Muscle layer of colon (tissue), 2 donors: ENCODE results near the gene SDF4.
"Not testable (repeated sequence)": the region's sequence is repeated elsewhere in the genome, so short reads cannot be mapped to it uniquely, and the experiment has no call there.

Experiments
- H3K27ac ChIP-seq: one replicate; pipeline ENCODE4 v1.7.0; 2013; ENCODE audit warnings: low read depth, mild to moderate bottlenecking, low read length, moderate library complexity
- H3K27me3 ChIP-seq, 2 donors: one replicate each; pipeline ENCODE4 v1.7.0; 2013; ENCODE audit warnings: low read length in 2 of 2, mild to moderate bottlenecking in 2 of 2; ENCODE audit not compliant: insufficient read depth in 2 of 2, control insufficient read depth in 1 of 2
- H3K36me3 ChIP-seq: one replicate; pipeline ENCODE4 v1.7.0; 2013; ENCODE audit warnings: mild to moderate bottlenecking, low read length; ENCODE audit not compliant: insufficient read depth
- H3K4me1 ChIP-seq: one replicate; pipeline ENCODE4 v1.7.0; 2013; ENCODE audit warnings: mild to moderate bottlenecking, low read length; ENCODE audit not compliant: insufficient read depth
- H3K4me3 ChIP-seq, 2 donors: one replicate each; pipeline ENCODE4 v1.7.0; 2013; ENCODE audit warnings: low read length in 2 of 2, low read depth in 1 of 2, mild to moderate bottlenecking in 1 of 2, moderate library complexity in 1 of 2
- H3K9ac ChIP-seq: one replicate; pipeline ENCODE4 v1.7.0; 2013; ENCODE audit warnings: low read length
- H3K9me3 ChIP-seq: one replicate; pipeline ENCODE4 v1.7.0; 2013; ENCODE audit warnings: mild to moderate bottlenecking, low read length
- donor health status: abdominal sarcoma.
- donor health status: Adenocarcinoma of cecum.

The SDF4 gene

GRCh38 chr1:1176063-1176761 is 55.6 kb downstream of the SDF4 start:
- H3K36me3 ChIP-seq, H3K4me1 ChIP-seq, H3K9me3 ChIP-seq, H3K27ac ChIP-seq, H3K9ac ChIP-seq, H3K4me3 ChIP-seq: not testable (repeated sequence)
- H3K27me3 ChIP-seq, result peaks cover 7 to 65% of the 10 kb centered on the region in 2 donors

- Histone ChIP-seq H3K36me3 (no peaks in the 10 kb centered on the region), H3K4me1 (no peaks in the 10 kb centered on the region), H3K9me3 (no peaks in the 10 kb centered on the region), H3K4me3 (no peak overlapping the region), H3K27ac (no peak overlapping the region), H3K9ac (no peak overlapping the region), H3K27me3 (peaks cover 7 to 73% of the 10 kb centered on the region in 2 donors)
These were observed 56.4 kb downstream of the SDF4 start for GRCh38 chr1:1175221-1176062.

- Histone ChIP-seq H3K4me1 (no peaks in the 10 kb centered on the region), H3K4me3 (no peak within 1 kb of the TSS), H3K27ac (no peak within 1 kb of the TSS), H3K9me3 (no peaks in the 10 kb centered on the region), H3K36me3 (no peaks in the 10 kb centered on the region), H3K9ac (no peak within 1 kb of the TSS), H3K27me3 (peaks cover 7 to 75% of the 10 kb centered on the region in 2 donors)
These were observed 57.9 kb downstream of the SDF4 start, which contains the start of gene TTLL10 for GRCh38 chr1:1173793-1174415. TTLL10 (plus strand) TSS chr1:1173880; CDS start chr1:1179216, 5,336 bp downstream.

- Histone ChIP-seq H3K27ac (no peak overlapping the region), H3K9ac (no peak overlapping the region), H3K4me1 (no peaks in the 10 kb centered on the region), H3K36me3 (no peaks in the 10 kb centered on the region), H3K4me3 (no peak overlapping the region), H3K9me3 (no peaks in the 10 kb centered on the region), H3K27me3 (peaks cover 7 to 72% of the 10 kb centered on the region in 2 donors)
These were observed 58.6 kb downstream of the SDF4 start for GRCh38 chr1:1173061-1173792.

GRCh38 chr1:1171546-1172340 is 60.1 kb downstream of the SDF4 start:
- Histone ChIP-seq H3K4me3 (no peak overlapping the region), H3K9me3 (no peaks in the 10 kb centered on the region), H3K27ac (no peak overlapping the region), H3K9ac (no peak overlapping the region), H3K4me1 (no peaks in the 10 kb centered on the region), H3K36me3 (no peaks in the 10 kb centered on the region), H3K27me3 (peaks cover 0 to 82% of the 10 kb centered on the region in 2 donors)

GRCh38 chr1:1171161-1171545 is 60.6 kb downstream of the SDF4 start:
- Histone ChIP-seq H3K36me3 (no peaks in the 10 kb centered on the region), H3K9ac (no peak overlapping the region), H3K9me3 (no peaks in the 10 kb centered on the region), H3K4me3 (no peak overlapping the region), H3K27ac (no peak overlapping the region), H3K4me1 (no peaks in the 10 kb centered on the region), H3K27me3 (peaks cover 0 to 79% of the 10 kb centered on the region in 2 donors)

GRCh38 chr1:1170215-1171091 is 61.3 kb downstream of the SDF4 start:
- peaks cover 0 to 78% of the 10 kb centered on the region in 2 donors for H3K27me3 ChIP-seq

GRCh38 chr1:1169429-1170214 is 62.2 kb downstream of the SDF4 start:
- Histone ChIP-seq H3K4me1 (no peaks in the 10 kb centered on the region), H3K36me3 (no peaks in the 10 kb centered on the region), H3K9ac (no peak overlapping the region), H3K27ac (no peak overlapping the region), H3K4me3 (no peak overlapping the region), H3K27me3 (peaks cover 0 to 85% of the 10 kb centered on the region in 2 donors), H3K9me3 (no peaks in the 10 kb centered on the region)

More at GRCh38 chr1:1170215-1171091, 61.3 kb downstream of the SDF4 start:
- H3K27ac ChIP-seq, result no peak overlapping the region
- no peak overlapping the region for H3K9ac ChIP-seq
- H3K4me3 ChIP-seq, result no peak overlapping the region
- H3K4me1 ChIP-seq, result no peaks in the 10 kb centered on the region
- no peaks in the 10 kb centered on the region for H3K36me3 ChIP-seq
- no peaks in the 10 kb centered on the region for H3K9me3 ChIP-seq

GRCh38 chr1:1168451-1169411 is 63.1 kb downstream of the SDF4 start:
- Histone ChIP-seq H3K4me1 (no peaks in the 10 kb centered on the region), H3K27me3 (peaks cover 0 to 80% of the 10 kb centered on the region in 2 donors), H3K9ac (no peak overlapping the region), H3K27ac (no peak overlapping the region), H3K9me3 (no peaks in the 10 kb centered on the region), H3K4me3 (no peak overlapping the region), H3K36me3 (no peaks in the 10 kb centered on the region)
